H9 (cell line): Measurements from ENCODE around the gene NEDD4. TPM values are rescaled to one million over a fixed set of nuclear protein-coding genes. Genes with fewer than 3 reads are reported as not detected.

Experiments used
- DNase-seq: peaks from one replicate; pipeline ENCODE4 v3.0.0-alpha.2; 2017
- H2AFZ ChIP-seq: one replicate; pipeline ENCODE4 v1.6.1; 2013; ENCODE audit warnings: mild to moderate bottlenecking, low read length, control low read depth, moderate library complexity
- H2AK5ac ChIP-seq: 2 replicates; pipeline ENCODE4 v1.6.1; 2013; ENCODE audit warnings: low read length, control low read depth, mixed read lengths; ENCODE audit not compliant: insufficient read length
- H2BK120ac ChIP-seq: one replicate; pipeline ENCODE4 v1.6.1; 2013; ENCODE audit warnings: low read depth, mild to moderate bottlenecking, low read length, control low read depth, inconsistent platforms; ENCODE audit not compliant: poor library complexity, severe bottlenecking
- H2BK12ac ChIP-seq: 2 replicates; pipeline ENCODE4 v1.6.1; 2013; ENCODE audit warnings: low read length, control low read depth, mixed read lengths, low read depth; ENCODE audit not compliant: insufficient read length
- H2BK15ac ChIP-seq: 2 replicates; pipeline ENCODE4 v1.6.1; 2013; ENCODE audit warnings: low read depth, low read length, control low read depth
- H2BK20ac ChIP-seq: one replicate; pipeline ENCODE4 v1.6.1; 2013; ENCODE audit warnings: low read depth, mild to moderate bottlenecking, low read length, control low read depth, inconsistent platforms; ENCODE audit not compliant: poor library complexity, severe bottlenecking
- H2BK5ac ChIP-seq: 2 replicates; pipeline ENCODE4 v1.6.1; 2013; ENCODE audit warnings: low read length, control low read depth, mixed read lengths; ENCODE audit not compliant: insufficient read length
- H3K14ac ChIP-seq: 2 replicates; pipeline ENCODE4 v1.6.1; 2013; ENCODE audit warnings: low read length, control low read depth; ENCODE audit not compliant: insufficient read depth
- H3K18ac ChIP-seq: 2 replicates; pipeline ENCODE4 v1.6.1; 2013; ENCODE audit warnings: low read depth, mild to moderate bottlenecking, mixed read lengths, low read length, control low read depth; ENCODE audit not compliant: insufficient read length
- H3K23ac ChIP-seq: 2 replicates; pipeline ENCODE4 v1.6.1; 2013; ENCODE audit warnings: low read length, control low read depth, mixed read lengths, low read depth; ENCODE audit not compliant: insufficient read length
- H3K23me2 ChIP-seq: 2 replicates; pipeline ENCODE4 v1.6.1; 2013; ENCODE audit warnings: low read depth, mild to moderate bottlenecking, mixed read lengths, low read length, control low read depth; ENCODE audit not compliant: insufficient read length, poor library complexity, severe bottlenecking
- H3K27ac ChIP-seq: 2 replicates; pipeline ENCODE4 v1.5.1; 2013; ENCODE audit warnings: low read length, control low read depth, mixed read lengths, low read depth; ENCODE audit not compliant: insufficient read length
- H3K27me3 ChIP-seq: 2 replicates; pipeline ENCODE4 v1.6.1; 2013; ENCODE audit warnings: low read length, control low read depth, inconsistent platforms; ENCODE audit not compliant: insufficient read depth
- H3K4ac ChIP-seq: 2 replicates; pipeline ENCODE4 v1.6.1; 2013; ENCODE audit warnings: low read depth, mild to moderate bottlenecking, control low read depth, inconsistent platforms, low read length, moderate library complexity
- H3K4me1 ChIP-seq: 2 replicates; pipeline ENCODE4 v1.6.1; 2013; ENCODE audit warnings: low read length, control low read depth, inconsistent platforms; ENCODE audit not compliant: insufficient read depth
- H3K4me2 ChIP-seq: 2 replicates; pipeline ENCODE4 v1.6.1; 2013; ENCODE audit warnings: low read length, control low read depth, mixed read lengths; ENCODE audit not compliant: insufficient read length, insufficient read depth
- H3K56ac ChIP-seq: 2 replicates; pipeline ENCODE4 v1.6.1; 2013; ENCODE audit warnings: low read depth, mild to moderate bottlenecking, mixed read lengths, low read length, control low read depth; ENCODE audit not compliant: insufficient read length
- H3K79me1 ChIP-seq: 2 replicates; pipeline ENCODE4 v1.6.1; 2013; ENCODE audit warnings: low read depth, mild to moderate bottlenecking, moderate library complexity, low read length, control low read depth, inconsistent platforms; ENCODE audit not compliant: insufficient read depth, poor library complexity, severe bottlenecking
- H3K79me2 ChIP-seq: 2 replicates; pipeline ENCODE4 v1.6.1; 2013; ENCODE audit warnings: low read length, control low read depth, inconsistent platforms; ENCODE audit not compliant: insufficient read depth
- H3K9ac ChIP-seq: 2 replicates; pipeline ENCODE4 v1.6.1; 2013; ENCODE audit warnings: low read length, control low read depth, mixed read lengths; ENCODE audit not compliant: insufficient read length; ENCODE audit errors: extremely low read depth
- H3K9me3 ChIP-seq: one replicate; pipeline ENCODE4 v1.6.1; 2013; ENCODE audit warnings: low read depth, low read length, inconsistent platforms; ENCODE audit not compliant: control insufficient read depth
- H3T11ph ChIP-seq: one replicate; pipeline ENCODE4 v1.6.1; 2013; ENCODE audit warnings: mild to moderate bottlenecking, low read length, control low read depth, inconsistent platforms
- H4K20me1 ChIP-seq: one replicate; pipeline ENCODE4 v1.6.1; 2013; ENCODE audit not compliant: control insufficient read depth, insufficient read length, insufficient read depth
- H4K5ac ChIP-seq: 2 replicates; pipeline ENCODE4 v1.6.1; 2013; ENCODE audit warnings: low read depth, mild to moderate bottlenecking, mixed read lengths, low read length, control low read depth; ENCODE audit not compliant: insufficient read length
- H4K8ac ChIP-seq: replicated peaks from 2 replicates; pipeline ENCODE4 v1.6.1; 2013; ENCODE audit warnings: low read length, control low read depth, mixed read lengths, low read depth; ENCODE audit not compliant: insufficient read length
- H4K91ac ChIP-seq: 2 replicates; pipeline ENCODE4 v1.6.1; 2013; ENCODE audit warnings: low read depth, mild to moderate bottlenecking, moderate library complexity, mixed read lengths, low read length, control low read depth; ENCODE audit not compliant: insufficient read length
- H3K27ac Mint-ChIP-seq, 3 experiments: 2 replicates in 2 of 3; 3 replicates in 1 of 3; pipeline ENCODE4 v1.8.0; 2020 to 2021; ENCODE audit warnings: mixed read lengths in 3 of 3, mild to moderate bottlenecking in 1 of 3, moderate library complexity in 1 of 3
- H3K27me3 Mint-ChIP-seq: 2 replicates; pipeline ENCODE4 v1.8.0; 2021; ENCODE audit warnings: low read depth, mild to moderate bottlenecking, moderate library complexity, mixed read lengths
- H3K36me3 Mint-ChIP-seq, 3 experiments: 2 replicates in 2 of 3; 3 replicates in 1 of 3; pipeline ENCODE4 v1.8.0; 2020 to 2021; ENCODE audit warnings: low read depth in 3 of 3, mixed read lengths in 3 of 3; ENCODE audit not compliant: insufficient read depth in 1 of 3
- H3K4me1 Mint-ChIP-seq, 2 experiments: 2 replicates each; pipeline ENCODE4 v1.8.0; 2020; ENCODE audit warnings: mixed read lengths in 2 of 2
- H3K4me3 Mint-ChIP-seq, 2 experiments: 2 replicates in 1 of 2; 3 replicates in 1 of 2; pipeline ENCODE4 v1.8.0; 2020 to 2021; ENCODE audit warnings: mild to moderate bottlenecking in 2 of 2, mixed read lengths in 2 of 2, moderate library complexity in 1 of 2
- H3K9me3 Mint-ChIP-seq, 2 experiments: 2 replicates in 1 of 2; 3 replicates in 1 of 2; pipeline ENCODE4 v1.8.0; 2020; ENCODE audit warnings: mild to moderate bottlenecking in 2 of 2, mixed read lengths in 2 of 2, moderate library complexity in 1 of 2
- CTCF ChIP-seq: fragments of 200-600 bp; sonication (generic); conservative IDR thresholded peaks from 3 replicates; pipeline ENCODE4 v1.8.0; 2021; ENCODE audit warnings: antibody characterized with exemption, mild to moderate bottlenecking
- WGBS: extraction: QIAGEN DNeasy Blood & Tissue Kit; methylation state at CpG from one replicate; pipeline ENCODE4 v1.1.7; 2013; ENCODE audit warnings: missing lambda C conversion rate, low lambda C conversion rate, mixed read lengths; ENCODE audit not compliant: insufficient read length; ENCODE audit errors: extremely low coverage; 5-methylcytosine and 5-hydroxymethylcytosine counted together
- total RNA-seq: library from RNA; stranded (reverse); gene quantifications from 2 replicates; pipeline ENCODE4 v1.2.1, GENCODE V29; 2021

NEDD4 gene
- total RNA-seq, 1 experiment from 2014 or later = 9.6 TPM

- Histone ChIP-seq H3K4me1 (no peaks in the 10 kb centered on the region), H3K4me2 (no peak overlapping the region), H2AFZ (no peak overlapping the region), H3K56ac (no peak overlapping the region), H4K91ac (no peak overlapping the region), H3K9ac (no peak overlapping the region), H2BK12ac (no peak overlapping the region), H4K20me1 (no peaks in the 10 kb centered on the region), H3K79me2 (no peaks in the 10 kb centered on the region), H2BK20ac (no peak overlapping the region), H3K79me1 (no peaks in the 10 kb centered on the region), H3K27me3 (no peaks in the 10 kb centered on the region), H4K5ac (no peak overlapping the region), H4K8ac (no peak overlapping the region), H3K14ac (no peak overlapping the region), H3K27ac (no peak overlapping the region), H2BK15ac (no peak overlapping the region), H3K9me3 (no peaks in the 10 kb centered on the region), H2BK5ac (no peak overlapping the region), H3T11ph (no peak overlapping the region), H3K23ac (no peak overlapping the region), H2BK120ac (no peak overlapping the region), H3K23me2 (no peaks in the 10 kb centered on the region), H2AK5ac (no peak overlapping the region), H3K18ac (no peak overlapping the region), H3K4ac (no peak overlapping the region)
- no peak for TF ChIP-seq CTCF
- Mint-ChIP-seq H3K36me3 (no peaks in the 10 kb centered on the region), H3K27me3 (no peaks in the 10 kb centered on the region), H3K27ac (no peak overlapping the region), H3K4me1 (peaks cover 3 to 4% of the 10 kb centered on the region in 2 experiments; a peak in 1 of 4 replicates), H3K4me3 (no peak overlapping the region), H3K9me3 (no peaks in the 10 kb centered on the region)
- no CpG with 5 or more reads among the region's 1 CpG for WGBS
- DNase-seq = no peak
Observed at GRCh38 chr15:55914446-55914845, 79.0 kb downstream of the NEDD4 start.
